ENCODE measurements around the gene KCNB1.
"Not testable (repeated sequence)": the region's sequence is repeated elsewhere in the genome, so short reads cannot be mapped to it uniquely, and the experiment has no call there.

The KCNB1 gene

DNA sequence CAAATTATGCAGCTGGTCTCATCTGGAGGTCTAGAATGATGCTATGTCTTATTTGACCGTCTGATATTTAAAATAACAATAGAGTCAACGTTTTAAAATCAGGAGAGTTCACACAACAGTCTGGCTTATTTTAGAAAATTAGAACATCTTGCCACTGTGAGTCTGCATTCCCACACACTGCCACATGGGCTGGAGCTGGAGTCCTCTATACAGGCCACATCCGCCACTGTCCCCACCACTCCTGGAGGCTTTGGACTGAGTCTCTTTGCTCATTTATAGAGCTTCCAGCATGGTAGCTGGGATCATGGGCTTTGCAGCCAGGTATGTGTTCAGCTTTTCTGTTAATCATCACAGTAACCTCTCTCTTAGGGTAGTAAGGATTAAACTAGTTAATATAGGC, 135.8 kb downstream of the KCNB1 start:
- DNase-seq: no peak

DNA sequence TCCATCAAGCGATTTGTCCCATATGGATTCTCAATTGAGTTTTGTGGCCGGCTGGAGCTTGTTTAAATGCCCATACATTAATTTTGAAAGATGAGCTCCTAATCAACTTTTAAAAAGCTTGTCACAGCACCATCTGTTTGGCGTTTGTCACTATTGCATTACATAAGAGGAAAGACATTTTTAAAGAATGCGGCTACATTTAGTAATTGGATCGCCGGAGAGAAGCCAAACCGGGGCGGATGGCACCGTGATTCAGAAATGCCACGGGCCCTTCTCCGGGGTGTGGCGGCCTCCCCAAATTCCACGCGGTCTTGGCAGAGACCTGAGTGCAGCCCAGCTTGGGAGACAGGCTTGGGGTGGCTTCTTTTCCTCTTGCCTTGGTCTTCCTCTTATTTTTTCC, 136.9 kb downstream of the KCNB1 start:
- peak; percentile 80 for DNase-seq

DNA sequence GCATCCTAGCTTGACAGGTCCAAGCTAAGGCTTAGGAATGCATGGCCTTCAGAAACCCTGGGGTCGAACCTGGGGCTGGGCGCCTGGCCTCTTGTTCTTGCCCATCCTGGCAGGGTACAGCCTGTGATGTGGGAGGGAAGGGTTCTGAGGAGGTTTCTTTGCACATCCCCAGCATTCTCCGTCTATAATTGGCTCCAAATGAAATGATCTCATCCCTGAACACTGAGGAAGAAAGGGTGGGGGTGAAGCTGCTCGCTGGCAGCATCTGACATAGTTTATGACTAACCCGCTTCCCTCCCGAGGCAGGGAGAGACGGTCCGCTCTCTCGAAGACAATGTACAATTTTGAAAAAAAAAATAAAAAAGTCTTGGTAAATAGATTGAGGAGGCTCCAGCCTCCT, 137.5 kb downstream of the KCNB1 start:
- DNase-seq: peak; percentile 81

DNA sequence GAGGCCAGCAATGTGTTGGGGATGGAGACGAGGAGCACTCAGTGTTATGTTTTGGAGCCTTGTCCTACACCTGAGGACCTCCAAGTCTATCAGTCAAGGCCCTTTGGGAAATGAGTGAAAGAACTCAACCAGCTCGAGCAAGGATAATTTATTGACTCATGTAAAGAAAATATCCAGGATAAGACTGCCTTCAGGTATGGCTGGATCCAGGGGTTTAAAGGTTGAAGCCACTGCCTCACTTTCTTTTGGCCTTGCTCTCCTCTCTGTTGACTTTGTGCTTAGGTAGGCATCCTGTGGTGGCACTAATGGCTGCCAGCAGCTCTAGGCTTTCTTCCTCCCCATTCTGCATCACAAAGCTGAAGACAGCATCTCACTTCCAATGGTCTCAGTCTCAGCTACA, 138.3 kb downstream of the KCNB1 start:
- DNase-seq: no peak

DNA sequence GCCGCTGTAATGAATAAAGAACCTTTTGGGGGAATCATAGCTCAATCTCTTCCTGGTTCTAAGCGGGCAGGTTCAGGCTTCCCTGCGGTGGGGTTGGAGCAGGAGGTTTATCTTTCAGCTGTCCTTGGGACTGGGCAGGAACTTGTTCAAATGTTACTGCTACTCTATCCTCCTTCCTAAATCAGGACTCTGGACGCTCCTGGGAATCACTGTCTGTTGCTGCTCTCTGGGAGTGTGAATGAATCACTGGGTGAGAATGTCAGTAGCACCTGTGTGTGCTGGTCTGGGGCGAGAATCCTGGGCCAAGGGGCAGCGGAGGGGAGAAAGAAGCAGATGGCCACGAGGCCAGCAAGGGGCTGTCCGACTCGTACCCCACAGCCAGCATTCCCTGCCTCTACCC, 139.2 kb downstream of the KCNB1 start:
- no peak for DNase-seq

DNA sequence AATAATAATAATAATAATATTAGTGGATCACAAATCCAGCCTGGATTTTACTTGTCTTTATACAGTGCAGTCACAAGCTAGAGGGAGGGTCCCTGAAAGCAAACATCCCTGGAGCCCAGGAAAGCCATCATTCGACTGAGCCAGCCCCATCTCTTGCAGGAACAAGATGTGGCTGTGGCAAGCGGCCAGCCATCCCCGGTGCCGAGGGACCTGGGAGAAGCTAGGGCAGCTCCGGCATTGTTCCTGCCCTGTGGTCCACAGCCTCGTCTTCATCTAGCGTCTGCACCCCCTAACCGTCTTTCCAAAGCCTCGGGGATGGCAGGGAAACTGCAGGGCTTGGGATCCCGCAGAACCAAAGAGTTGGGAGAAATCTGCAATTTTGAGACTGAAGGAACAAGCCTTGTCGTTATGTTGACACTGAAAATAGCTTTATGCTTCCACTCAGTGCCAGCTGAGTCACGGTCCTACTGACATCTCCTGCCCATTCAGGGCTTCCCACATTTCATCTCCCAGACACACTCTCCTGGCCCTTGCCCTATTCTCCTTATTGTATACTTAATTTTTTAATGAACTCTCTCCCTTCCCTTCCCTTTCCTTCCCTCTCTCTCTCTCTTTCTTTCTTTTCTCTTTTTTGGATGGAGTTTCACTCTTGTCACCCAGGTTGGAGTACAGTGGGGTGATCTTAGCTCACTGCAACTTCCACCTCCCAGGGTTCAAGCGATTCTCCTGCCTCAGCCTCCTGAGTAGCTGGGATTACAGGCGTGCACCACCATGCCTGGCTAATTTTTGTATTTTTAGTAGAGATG, 142.1 kb downstream of the KCNB1 start:
- DNase-seq: no peak

DNA sequence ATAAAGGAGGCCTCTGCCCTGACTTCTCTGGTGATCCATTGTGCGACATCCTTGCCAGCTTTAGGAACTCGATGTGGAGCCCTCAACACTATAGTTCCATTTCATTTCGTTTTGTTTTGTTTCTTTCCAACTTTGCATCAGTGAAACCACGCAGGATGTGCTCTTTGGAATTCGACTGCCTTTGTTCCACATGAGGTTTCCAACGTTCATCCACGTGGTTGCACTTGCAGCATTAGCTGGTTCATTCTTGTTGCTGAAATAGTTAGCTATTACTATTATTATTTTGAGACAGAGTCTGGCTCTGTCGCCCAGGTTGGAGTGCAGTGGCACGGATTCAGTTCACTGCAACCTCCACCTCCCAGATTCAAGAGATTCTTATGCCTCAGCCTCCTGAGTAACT, 143.3 kb downstream of the KCNB1 start:
- DNase-seq: no peak

DNA sequence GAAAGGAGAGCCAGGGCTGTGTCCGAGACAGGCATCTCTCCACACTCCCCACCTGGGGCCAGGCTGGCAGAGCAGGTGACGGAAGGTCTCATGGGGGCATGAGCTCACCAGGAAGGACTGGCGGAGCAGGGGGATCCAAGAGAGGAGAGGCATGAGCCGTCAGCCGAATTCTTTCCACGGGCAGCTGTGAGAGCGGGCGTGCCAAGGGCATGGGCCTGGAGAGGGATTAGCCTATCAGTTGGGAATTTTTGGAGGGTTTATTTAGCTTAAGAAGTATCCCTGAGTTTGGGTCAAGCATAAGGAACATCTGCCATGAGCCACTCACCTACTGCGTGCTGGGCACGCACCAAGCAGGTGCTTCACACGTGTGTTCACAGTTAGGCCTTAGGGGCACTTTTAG, 144.4 kb downstream of the KCNB1 start:
- peak; percentile 82 for DNase-seq

DNA sequence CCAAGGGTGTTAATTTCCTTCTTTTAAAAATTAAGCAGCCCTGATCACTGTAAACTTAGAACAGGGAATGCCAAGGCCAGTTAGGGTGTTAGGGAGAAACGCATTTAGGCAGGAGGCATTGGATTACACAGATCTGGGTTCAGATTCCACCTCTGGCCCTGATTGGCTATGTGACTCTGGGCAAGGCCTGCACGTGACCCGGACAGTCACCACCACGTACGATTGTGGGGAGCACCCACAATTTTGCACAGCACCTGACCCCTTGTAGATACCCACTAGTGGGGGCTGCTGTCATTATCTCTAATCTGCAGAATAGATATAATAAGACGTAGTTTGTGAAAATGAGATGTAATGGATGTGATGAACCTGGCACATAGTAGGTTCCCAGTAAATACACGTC, 145.1 kb downstream of the KCNB1 start:
- no peak for DNase-seq

DNA sequence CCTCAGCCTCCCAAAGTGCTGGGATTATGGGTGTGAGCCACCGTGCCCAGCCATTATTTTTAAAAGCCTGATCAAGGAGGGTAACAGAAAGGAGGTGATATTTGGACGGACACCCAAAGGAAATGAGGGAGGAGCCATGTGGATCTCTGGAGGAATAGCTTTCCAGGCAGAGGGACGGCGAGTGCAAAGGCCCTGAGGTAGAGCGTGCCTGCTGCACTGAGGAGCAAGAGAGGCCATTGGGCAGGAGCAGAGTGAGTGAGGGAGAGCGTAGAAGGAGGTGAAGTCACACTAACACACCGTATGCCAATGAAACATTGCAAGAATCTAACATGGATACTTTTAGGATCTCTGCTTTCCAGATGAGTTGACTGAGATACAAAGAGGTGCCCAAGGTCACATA, 145.7 kb downstream of the KCNB1 start:
- DNase-seq: no peak

DNA sequence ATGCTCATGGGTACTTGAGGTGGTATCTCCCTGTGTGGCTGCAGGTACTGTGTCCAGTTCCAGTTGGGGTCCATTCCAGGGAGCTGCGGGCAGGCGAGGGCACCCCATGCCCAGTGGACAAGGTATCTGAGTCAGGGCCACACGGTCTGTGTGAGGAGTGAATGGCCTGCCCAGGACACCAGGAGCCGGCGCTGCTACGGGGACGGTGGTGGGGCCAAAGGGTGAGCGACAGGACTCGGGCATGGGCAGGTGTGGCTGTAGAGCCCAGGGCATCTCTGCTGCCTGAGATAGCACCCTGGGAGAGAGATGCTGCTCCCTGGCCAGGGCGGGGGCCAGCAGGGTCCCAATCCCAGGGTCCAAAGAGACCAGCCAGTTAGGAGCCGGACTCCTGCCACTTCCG, 147.0 kb downstream of the KCNB1 start:
- no peak for DNase-seq

DNA sequence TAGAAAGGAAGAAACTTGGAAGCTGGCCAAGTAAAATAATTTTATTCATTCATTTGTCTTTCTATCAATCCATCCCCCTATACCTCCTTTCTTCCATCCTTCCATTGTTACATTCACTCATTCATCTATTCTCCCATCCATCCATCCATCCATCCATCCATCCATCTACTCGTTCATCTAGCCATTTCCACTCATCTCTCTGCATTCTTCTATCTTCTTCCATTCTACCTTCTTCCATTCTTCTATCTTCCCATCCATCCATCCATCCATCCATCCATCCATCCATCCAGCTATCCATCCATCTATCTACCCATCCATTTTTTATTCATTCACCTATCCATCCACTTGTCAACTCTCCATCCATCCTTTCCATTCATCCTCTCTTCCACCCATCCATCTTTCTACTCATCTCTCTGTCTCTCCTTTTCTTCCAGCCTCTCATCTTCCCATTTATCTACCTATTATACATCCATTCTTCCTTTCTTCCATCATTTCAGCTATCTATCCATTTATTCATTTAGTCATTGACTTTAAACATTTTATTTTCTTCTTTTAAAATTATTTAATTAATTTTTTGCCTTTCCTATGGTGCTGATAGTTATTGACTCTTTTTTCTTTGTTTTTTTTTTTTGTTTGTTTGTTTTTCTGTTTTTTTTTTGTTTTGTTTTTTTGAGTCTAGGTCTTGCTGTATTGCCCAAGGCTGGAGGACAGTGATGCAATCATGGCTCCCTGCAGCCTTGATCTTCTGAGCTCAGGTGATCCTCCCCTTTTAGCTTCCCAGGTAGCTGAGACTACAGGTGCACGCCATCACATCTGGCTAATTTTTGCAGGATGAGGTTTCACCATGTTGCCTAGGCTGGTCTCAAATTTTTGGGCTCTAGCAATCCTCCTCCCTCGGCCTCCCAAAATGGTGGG, 151.5 kb downstream of the KCNB1 start:
- no peak for DNase-seq

DNA sequence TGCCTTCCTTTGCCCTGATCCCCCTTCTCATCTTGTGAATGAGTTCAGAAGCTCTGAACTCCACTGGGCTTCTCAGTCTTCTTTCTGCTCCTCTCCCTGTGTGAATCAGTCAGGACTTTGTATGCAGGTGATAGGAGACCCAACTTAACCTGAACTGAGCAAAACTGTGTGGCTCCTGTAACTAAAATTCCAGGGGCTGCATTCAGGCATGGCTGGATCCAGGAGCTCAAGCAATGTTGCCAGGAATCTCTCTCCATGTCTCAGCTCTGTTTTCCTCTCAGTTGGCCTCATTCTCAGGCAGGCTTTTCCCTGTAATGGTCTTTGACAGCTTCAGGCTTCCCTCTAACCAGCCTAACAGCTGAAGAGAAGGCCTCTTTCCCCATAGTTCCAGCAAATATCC, 153.7 kb downstream of the KCNB1 start:
- no peak for DNase-seq

DNA sequence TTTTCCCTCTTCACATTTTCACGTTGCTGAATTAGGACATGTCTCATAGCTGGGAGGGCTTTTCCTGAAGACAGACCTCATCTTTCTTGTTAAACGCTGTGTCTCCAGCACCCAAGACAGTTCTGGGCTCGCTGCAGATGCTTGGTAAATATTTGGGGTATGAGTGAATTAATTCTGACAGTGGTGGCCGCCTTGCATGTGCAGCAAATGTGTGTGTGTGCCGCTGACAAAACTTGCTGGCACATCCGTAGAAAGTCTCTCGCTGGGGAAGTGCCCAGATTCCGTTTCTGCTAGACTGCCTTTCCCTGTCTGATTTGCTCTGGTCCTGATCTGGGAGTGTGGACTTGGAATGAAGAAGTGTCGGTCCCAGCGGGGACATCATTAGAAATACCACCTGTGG, 156.4 kb downstream of the KCNB1 start:
- DNase-seq: peak; percentile 55

DNA sequence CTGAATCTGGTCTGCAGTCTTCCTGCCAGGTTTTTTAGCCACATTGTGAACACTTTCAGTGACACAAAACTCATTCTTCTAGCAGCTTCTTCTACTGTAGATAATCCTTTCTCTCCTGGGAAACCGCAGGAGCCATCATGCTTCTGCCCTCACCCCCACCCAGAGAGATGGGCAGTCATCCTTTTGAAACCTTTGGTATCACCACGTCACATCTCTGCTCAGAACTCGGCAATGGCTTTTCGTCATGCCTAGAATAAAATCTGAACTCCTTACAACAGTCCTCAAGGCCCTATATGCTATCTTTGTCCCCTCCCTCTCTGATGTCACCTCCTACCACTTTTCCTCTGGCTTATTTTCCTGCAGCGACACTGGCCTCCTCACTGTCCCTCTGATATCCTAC, 158.2 kb downstream of the KCNB1 start:
- no peak for DNase-seq

DNA sequence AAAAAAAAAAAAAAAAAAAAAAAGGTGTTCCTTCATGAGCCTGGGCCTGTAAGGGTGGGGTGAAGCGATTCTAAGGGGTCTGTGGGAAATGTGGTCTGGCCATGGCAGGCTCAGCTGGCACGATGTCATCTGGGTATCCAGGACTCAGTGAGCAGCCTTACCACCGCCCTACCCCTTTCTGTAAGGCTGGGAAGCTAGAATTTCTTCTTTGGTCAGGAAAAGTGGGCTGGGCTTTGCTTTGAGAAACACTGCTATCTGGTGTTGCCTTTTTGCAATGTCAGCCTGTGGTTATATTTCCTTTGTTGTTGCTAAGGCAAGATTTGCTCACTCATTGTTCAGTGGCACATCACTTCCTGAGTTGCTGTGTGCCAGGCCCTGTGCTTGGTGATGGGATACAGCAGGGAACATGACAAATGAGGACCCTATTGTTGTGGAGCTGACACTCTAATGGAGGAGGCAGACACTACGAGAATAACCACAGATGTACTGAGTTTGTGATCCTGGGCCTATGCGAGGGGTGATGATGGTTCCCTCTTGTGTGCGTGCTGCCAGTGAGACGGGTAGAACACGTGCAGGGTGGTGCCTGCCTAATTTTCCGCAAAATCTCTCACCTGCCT, 158.7 kb downstream of the KCNB1 start:
- DNase-seq: peak; percentile 65

DNA sequence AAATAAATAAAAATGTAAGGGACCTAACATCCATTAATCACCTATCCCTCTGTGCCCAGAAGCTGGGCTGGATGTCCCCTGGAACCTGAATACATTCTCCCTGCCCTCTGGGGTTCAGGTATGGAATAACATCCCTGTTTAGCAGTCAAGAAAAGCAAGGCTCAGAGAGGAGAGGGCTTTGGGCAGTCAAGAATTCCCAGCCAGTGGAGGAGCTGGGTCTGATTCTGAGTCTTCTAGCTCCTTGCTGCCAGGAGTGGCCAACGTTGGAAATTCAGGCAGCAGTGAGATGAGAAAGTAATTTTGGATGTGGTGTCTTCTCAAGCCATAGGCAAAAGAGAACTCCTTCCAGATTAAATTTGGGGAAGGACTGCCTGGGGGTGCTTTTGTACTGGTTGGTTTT, 162.0 kb downstream of the KCNB1 start:
- no peak for DNase-seq

DNA sequence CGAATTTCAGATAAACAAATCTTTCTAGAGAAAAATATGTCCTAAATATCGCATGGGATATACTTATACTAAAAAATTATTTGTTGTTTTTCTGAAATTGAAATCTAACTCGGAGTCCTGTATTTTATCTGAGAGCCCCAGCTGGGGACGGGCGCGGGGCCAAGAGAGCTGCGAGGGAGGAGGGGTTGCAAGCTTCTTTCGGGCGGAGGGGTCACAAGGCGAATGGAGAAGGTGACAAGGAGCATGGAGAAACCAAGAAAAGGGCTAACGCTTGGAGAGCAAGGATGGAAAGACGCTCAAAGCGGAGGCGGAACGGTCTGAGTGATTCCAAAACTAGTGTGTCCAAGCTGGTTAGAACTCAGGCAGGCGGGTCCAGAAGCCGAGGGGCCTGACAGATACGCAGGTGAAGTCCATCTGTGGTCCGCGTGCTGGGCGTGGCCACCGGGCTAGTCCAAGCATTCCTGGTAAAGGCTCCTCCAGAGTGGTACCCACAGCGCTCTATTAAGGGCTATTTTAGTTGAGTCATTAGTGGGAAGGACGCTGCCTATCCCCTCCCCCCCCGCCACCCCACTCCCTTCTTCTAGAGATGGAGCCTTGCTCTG, 163.2 kb downstream of the KCNB1 start:
- no peak for DNase-seq

DNA sequence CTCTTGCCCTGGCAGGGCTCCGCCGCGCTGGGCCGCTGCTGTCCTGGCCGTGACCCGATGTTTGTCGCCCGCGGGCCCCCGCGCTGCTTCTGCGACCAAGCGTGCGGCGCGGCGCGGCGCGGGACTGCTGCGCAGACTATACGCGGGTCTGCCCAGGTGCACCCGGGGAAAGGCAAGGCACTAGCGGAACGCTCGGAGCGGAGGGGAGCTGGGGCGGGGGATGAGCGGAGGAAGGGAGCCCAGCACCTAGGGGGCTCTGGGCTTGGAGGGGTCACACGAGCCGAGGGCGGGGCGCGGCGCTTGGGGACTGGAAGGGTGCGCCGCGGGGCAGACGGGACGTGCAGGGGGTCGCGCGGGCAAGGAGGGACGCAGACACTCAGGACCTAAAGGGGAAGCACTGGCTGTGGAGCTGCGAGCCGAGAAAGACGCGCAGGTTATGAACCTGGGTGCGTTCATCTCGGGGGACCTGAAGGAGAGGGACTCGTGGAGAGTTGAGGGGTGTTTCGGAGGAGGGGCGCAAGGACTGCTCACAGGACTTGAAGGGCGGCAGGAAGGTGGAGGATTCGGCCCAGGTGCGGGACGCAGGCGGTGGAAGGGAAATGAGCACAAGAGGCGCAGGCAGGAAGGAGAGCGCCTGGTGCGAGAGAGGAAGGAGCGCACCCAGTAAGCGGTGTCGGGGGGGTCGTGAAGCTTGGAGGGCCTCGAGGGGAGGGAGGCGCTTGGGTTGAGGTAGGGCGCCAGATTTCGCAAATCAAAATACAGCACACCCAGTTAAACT, 163.8 kb downstream of the KCNB1 start:
- no peak for DNase-seq

DNA sequence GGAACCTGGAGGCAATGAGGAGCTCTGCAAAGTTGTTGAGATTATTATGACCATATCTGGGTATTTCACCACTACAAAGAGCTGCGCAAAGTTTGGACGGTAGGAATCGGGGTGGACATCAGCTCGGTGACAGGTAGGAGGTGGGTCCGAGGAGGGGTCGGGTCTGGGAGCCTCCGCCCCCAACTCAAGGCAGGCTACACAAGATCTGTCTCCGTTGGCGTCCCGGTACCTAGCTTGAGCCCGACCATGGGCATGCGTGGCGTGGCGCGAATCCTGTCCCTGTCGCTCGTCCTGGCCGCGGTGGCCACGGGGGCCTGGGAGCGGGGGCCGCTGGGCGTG, 164.4 kb downstream of the KCNB1 start:
- no peak for DNase-seq

DNA sequence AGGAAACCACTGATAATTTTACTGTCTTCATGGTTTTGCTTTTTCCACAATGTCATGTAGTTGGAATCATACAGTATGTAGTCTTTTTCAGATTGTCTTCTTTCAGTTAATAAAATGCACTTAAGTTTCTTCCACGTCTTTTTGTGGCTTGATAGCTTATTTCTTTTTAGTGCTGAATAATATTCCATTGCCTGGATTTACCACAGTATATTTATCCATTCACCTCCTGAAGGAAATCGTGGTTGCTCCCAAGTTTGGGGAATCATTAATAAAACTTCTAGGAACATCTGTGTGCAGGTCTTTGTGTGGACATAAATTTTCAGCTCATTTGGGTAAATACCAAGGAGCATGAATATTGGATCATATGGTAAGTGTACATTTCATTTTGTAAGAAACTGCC, 165.8 kb downstream of the KCNB1 start:
- DNase-seq: no peak

DNA sequence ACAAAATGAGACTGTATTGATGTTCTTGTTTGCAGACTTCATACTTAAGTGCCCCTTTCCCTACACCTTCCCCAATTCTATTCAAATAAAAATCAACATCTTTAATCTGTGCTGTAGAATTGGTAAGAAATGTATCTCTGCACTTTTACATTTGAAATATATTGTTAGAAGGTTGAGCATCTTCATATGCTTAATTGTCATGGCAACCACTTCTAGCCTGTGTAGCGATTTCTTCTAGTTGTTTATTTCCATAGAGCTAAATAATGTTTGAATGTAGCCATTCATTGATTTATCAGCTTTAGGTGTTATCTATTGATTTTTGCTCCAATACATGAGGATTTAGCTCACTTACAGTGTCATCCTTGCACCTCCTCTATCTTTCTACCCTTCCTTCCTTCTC, 166.9 kb downstream of the KCNB1 start:
- no peak for DNase-seq

DNA sequence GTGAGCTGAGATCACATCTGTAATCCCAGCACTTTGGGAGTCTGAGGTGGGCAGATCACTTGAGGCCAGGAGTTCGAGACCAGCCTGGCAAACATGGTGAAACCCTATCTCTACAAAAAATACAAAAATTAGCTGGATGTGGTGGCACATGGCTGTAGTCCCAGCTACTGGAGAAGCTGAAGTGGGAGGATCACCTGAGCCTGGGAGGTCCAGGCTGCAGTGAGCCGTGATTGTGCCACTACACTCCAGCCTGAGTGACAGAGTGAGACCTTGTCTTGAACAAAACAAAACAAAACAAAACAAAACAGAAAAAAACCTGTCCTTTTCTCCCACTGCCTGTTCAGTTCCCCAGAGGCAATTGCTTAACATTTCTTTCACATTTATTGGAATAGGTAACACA, 168.4 kb downstream of the KCNB1 start:
- DNase-seq: not testable (repeated sequence)

Data from femur (tissue), 1 donor.